ENCODE data around the gene PRAC1.

The PRAC1 gene

GRCh38 chr17:48730240-48730550 is 7.9 kb upstream of the PRAC1 start:
- no peak overlapping the region for H3K4me3 ChIP-seq (ENCODE audit: low read length)
- no peak for DNase-seq (ENCODE audit: low read depth)
- TF ChIP-seq CTCF (IDR thresholded peaks at IDR 0.05; ENCODE audit: insufficient read depth, low read depth, low read length, missing control alignments): no peak

- H3K4me3 ChIP-seq (ENCODE audit: low read length): no peak overlapping the region
- DNase-seq (ENCODE audit: low read depth): no peak
- TF ChIP-seq CTCF (IDR thresholded peaks at IDR 0.05; ENCODE audit: insufficient read depth, low read depth, low read length, missing control alignments): no peak
Observed at GRCh38 chr17:48729335-48730239, 7.3 kb upstream of the PRAC1 start.

- DNase-seq (ENCODE audit: low read depth): no peak
- H3K4me3 ChIP-seq (ENCODE audit: low read length): no peak within 1 kb of the TSS
- TF ChIP-seq CTCF (IDR thresholded peaks at IDR 0.05; ENCODE audit: insufficient read depth, low read depth, low read length, missing control alignments): no peak
Observed at GRCh38 chr17:48728232-48729231, 6.2 kb upstream of the PRAC1 start, which contains the start of gene HOXB13. Gene HOXB13, minus strand, starts transcription at chr17:48728750. Its CDS starts 157 bp downstream, at chr17:48728593.

DNA sequence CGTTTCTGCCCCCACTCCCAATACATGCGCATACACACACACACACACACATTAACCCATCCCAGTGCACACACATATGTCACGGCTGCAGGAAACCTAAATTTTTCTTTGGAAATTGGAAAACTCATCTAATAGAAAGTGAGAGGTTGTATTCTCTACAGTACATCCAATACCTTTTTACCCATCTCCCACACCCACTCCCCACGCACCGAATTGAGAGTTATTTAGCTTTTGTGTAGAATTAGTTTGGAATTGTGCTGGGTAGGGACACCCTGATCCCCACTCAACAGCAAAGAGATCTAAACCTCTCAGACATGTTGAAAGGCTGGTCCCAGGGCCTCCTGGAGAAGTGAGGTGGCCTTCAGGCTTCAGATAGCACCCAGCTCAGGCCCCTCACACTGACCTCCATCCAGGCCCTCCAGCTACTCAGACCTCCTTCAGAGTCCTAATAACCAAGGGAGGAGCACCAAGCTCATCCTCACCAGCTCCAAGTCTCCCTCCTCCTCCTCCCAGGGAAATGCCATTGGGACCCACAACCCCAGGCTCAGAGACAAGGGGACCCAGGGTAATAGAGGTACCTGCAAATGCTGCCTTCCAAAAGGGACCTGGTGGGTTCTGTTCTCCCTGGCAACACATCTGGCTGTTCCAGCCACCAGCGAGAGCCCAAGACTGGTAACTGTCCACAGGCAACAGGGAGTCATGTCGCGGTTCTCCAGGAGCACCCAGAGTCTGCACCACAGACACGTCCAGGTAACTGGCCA is 5.3 kb upstream of the PRAC1 start:
- no peak for DNase-seq (ENCODE audit: low read depth)

GRCh38 chr17:48726916-48727286 is 4.6 kb upstream of the PRAC1 start:
- no peak for DNase-seq (ENCODE audit: low read depth)
- no peak overlapping the region for H3K4me3 ChIP-seq (ENCODE audit: low read length)
- TF ChIP-seq CTCF (IDR thresholded peaks at IDR 0.05; ENCODE audit: insufficient read depth, low read depth, low read length, missing control alignments): no peak

More for the DNA sequence above, 5.3 kb upstream of the PRAC1 start:
- TF ChIP-seq CTCF (IDR thresholded peaks at IDR 0.05; ENCODE audit: insufficient read depth, low read depth, low read length, missing control alignments): no peak
- no peak overlapping the region for H3K4me3 ChIP-seq (ENCODE audit: low read length)

DNA sequence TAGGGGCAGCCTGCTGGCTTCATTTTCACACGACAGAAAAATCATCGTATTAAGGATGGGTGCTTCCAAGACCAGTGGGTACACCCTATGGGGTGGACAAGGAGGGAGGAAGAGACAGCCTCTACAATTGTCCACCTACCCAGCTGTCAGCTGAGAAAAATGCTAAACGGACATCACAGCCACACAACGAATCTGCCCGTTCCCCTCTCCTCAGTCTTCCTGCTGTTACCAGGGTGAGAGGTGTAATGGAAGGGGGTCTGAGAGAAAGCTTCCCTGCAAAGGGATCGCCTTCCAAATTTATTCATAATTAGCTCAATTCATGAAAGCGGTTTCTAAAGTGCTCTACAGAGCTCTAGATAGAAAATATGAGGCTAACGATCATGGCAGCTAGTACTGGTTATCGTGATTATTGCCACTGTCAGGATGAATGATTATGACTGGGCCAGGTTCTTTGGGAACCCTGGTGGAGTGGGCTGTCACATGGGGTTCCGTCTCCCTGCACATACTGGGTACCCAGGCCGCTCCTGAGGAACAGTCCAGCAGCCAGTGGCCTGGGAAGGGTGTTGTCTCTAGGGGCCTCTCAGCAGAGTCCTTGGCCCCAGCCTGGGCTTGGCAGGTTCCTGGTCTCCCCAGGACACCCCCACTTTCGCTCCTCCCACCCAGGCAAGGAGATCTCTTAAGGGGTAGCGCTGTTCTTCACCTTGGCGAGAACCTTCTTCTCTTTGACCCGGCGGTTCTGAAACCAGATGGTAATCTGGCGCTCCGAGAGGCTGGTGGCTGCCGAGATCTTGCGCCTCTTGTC is 4.0 kb upstream of the PRAC1 start:
- no peak for TF ChIP-seq CTCF (IDR thresholded peaks at IDR 0.05; ENCODE audit: insufficient read depth, low read depth, low read length, missing control alignments)
- no peak overlapping the region for H3K4me3 ChIP-seq (ENCODE audit: low read length)
- DNase-seq (ENCODE audit: low read depth): no peak

All from epithelial cell of esophagus (primary cell).